Kidney (tissue), 14 donors: ENCODE data around the gene EHBP1. TPM values are rescaled to one million over a fixed set of nuclear protein-coding genes. Genes with fewer than 3 reads are reported as not detected.
A peak's percentile ranks its signal among the peaks of the same experiment; 100 is the strongest.

Experiments used
- DNase-seq, 5 donors: peaks; one replicate each; pipeline ENCODE4 v3.0.0-alpha.2; 2013 to 2020
- FAIRE-seq: peaks from 2 replicates; lab custom pipeline; 2012; peaks lifted over from hg19 to GRCh38; lab: Jason Lieb, UNC
- H3K27ac ChIP-seq, 2 donors: one replicate each; pipeline ENCODE4 v1.7.0; 2013; ENCODE audit warnings: low read depth in 2 of 2, low read length in 2 of 2, inconsistent platforms in 1 of 2
- H3K27me3 ChIP-seq: one replicate; pipeline ENCODE4 v1.7.1; 2013; ENCODE audit warnings: low read length, inconsistent platforms; ENCODE audit not compliant: control insufficient read depth, insufficient read depth
- H3K36me3 ChIP-seq, 3 donors: one replicate each; pipeline versions ENCODE4 v1.7.0 to v1.7.1; 2013; ENCODE audit warnings: low read length in 3 of 3, control low read depth in 1 of 3, inconsistent platforms in 1 of 3; ENCODE audit not compliant: insufficient read depth in 3 of 3, control insufficient read depth in 2 of 3
- H3K4me1 ChIP-seq, 3 donors: one replicate each; pipeline versions ENCODE4 v1.7.0 to v1.7.1; 2013; ENCODE audit warnings: low read length in 3 of 3, inconsistent platforms in 1 of 3, low read depth in 1 of 3; ENCODE audit not compliant: control insufficient read depth in 2 of 3, insufficient read depth in 2 of 3
- H3K4me3 ChIP-seq, 3 donors: one replicate each; pipeline versions ENCODE4 v1.7.0 to v1.8.1; 2013; ENCODE audit warnings: low read length in 3 of 3, control low read depth in 1 of 3, inconsistent platforms in 1 of 3
- H3K9ac ChIP-seq, 3 donors: one replicate each; pipeline versions ENCODE4 v1.7.0 to v1.7.1; 2013; ENCODE audit warnings: low read length in 3 of 3, control low read depth in 1 of 3, inconsistent platforms in 1 of 3
- H3K9me3 ChIP-seq, 3 donors: one replicate each; pipeline versions ENCODE4 v1.7.0 to v1.7.1; 2013; ENCODE audit warnings: low read length in 3 of 3, control low read depth in 1 of 3, inconsistent platforms in 1 of 3; ENCODE audit not compliant: control insufficient read depth in 2 of 3, insufficient read depth in 1 of 3
- CTCF ChIP-seq: IDR thresholded peaks from 3 replicates; pipeline ENCODE4 v1.5.1; 2012; ENCODE audit warnings: mild to moderate bottlenecking, moderate library complexity, borderline replicate concordance; ENCODE audit not compliant: insufficient read depth; ENCODE audit errors: extremely low read depth
- intact Hi-C: fragments of 100-400 bp; cut with DNase I; formaldehyde crosslinking; loops from one replicate; pipeline ENCODE4 v1.11.1; 2022
- polyA plus RNA-seq: library from polyadenylated mRNA; stranded (reverse); fragments of 350-450 nt; fragmentation: Illumina TruSeq; extraction: RNeasy Lipid Tissue Mini Kit (QIAGEN cat#74804); gene quantifications from one replicate; pipeline ENCODE4 v1.2.3, GENCODE V29; 2014; ENCODE audit warnings: low read depth, low replicate concordance; ENCODE audit not compliant: insufficient read depth
- total RNA-seq: library from RNA; stranded (reverse); fragmentation: NEBNext Ultra II Directional; extraction: Animal tissue kit (Norgen Biotek cat#: 25700); gene quantifications from one replicate; pipeline ENCODE4 v1.2.1, GENCODE V29; 2021
- donor health status: control.
- donor health status: control.
- donor health status: control.
- donor health status: control.
- donor health status: control.
- donor health status: DM: yes; HTN: yes; CAD: no.
- donor health status: Normal renal cell carcinoma (clear cell type).

EHBP1 gene
- total and polyA plus RNA-seq, 2 donors from 2014 or later = 12.5 to 42.7 TPM

DNA sequence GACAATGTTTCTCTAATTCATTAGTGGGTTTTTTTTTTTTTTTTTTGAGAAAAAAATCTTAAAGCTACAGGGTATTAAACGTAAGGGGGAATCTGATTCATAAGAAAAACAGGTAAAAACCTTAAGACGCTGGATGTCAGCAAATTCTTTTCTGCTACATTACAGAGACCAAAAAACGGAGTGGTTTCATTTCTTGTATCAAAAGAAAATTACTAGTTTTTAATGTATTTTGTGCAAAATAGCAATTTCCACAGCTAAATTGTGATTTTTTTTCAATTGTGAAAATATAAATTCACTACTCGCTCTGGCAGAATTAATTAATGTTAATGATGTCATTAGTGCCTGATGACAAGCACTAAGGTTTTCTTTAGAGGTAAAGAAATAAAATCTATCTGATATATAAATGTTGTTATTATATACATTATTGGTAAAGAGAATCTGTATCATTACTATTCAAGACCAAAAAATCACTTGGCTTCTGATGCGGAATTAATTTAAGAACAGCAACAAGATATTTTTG, 355.0 kb downstream of the EHBP1 start:
- Histone ChIP-seq H3K36me3 (no peaks in the 10 kb centered on the region), H3K27ac (no peak overlapping the region), H3K9ac (no peak overlapping the region), H3K4me3 (no peak overlapping the region), H3K4me1 (peaks cover 0 to 12% (median 0%) of the 10 kb centered on the region in 3 donors), H3K27me3 (peaks cover 79% of the 10 kb centered on the region), H3K9me3 (peaks cover 0 to 2% (median 0%) of the 10 kb centered on the region in 3 donors)
- TF ChIP-seq CTCF = no peak
- DNase-seq = peak in 1 of 5 donors; percentile 44
- intact Hi-C loops = no loop called here
- no peak for FAIRE-seq

DNA sequence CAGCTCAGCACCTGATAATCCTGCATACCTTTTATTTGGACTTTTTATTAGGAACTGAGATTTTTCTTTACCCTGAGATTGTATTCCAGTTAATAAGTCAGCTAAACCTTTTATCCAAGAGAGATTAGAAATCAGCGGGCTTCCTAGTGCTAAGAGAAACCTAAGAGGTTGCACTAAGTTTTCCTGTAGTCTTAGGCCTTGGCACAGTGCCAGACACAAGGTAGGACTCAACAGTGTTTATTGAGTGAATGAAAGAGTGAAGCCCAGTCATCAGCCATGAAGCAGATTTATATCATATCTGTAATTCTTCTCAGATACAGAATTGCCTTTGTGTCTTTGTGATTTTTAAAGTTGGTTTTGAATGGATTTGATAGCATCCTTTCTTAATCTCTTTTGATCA, 358.7 kb downstream of the EHBP1 start:
- no peak for TF ChIP-seq CTCF
- FAIRE-seq (no peak), DNase-seq (no peak)
- no peak overlapping the region for H3K27ac ChIP-seq
- H3K27me3 ChIP-seq = peaks cover 69% of the 10 kb centered on the region
- H3K9ac ChIP-seq = no peak overlapping the region
- peaks cover 0 to under 1% (median 0%) of the 10 kb centered on the region in 3 donors for H3K4me1 ChIP-seq
- no peaks in the 10 kb centered on the region for H3K36me3 ChIP-seq
- intact Hi-C loops = no loop called here
- no peak overlapping the region for H3K4me3 ChIP-seq
- H3K9me3 ChIP-seq = peaks cover 0 to 2% (median 0%) of the 10 kb centered on the region in 3 donors

- no peak overlapping the region for H3K27ac ChIP-seq
- H3K4me3 ChIP-seq = no peak overlapping the region
- H3K9ac ChIP-seq = no peak overlapping the region
- DNase-seq = no peak
- H3K9me3 ChIP-seq = peaks cover 0 to 2% (median 0%) of the 10 kb centered on the region in 3 donors
- intact Hi-C loops = no loop called here
- no peak for TF ChIP-seq CTCF
- H3K4me1 ChIP-seq = no peaks in the 10 kb centered on the region
- peaks cover 67% of the 10 kb centered on the region for H3K27me3 ChIP-seq
- H3K36me3 ChIP-seq = no peaks in the 10 kb centered on the region
- no peak for FAIRE-seq
Measured at GRCh38 chr2:63064661-63065060, 359.1 kb downstream of the EHBP1 start.

DNA sequence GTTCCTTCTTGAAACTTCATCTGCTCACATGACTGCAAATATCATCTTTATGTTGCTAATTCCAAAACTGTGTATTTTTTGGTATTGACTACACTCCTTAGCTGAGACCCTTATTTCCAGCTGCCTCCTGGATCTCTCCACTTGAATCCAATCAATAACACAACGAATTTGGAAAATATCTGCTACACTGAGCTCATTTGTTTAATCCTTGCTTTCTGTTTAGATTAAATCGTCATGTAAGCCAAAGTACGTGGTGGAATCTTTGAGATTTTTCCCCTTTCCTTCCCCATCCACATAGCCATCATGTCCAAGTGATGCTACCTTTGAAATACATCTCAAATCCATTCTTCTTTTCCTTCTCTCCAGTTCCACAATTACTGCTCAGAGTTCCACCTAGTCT, 360.8 kb downstream of the EHBP1 start:
- Histone ChIP-seq H3K9ac (no peak overlapping the region), H3K27ac (no peak overlapping the region), H3K4me1 (no peaks in the 10 kb centered on the region), H3K36me3 (no peaks in the 10 kb centered on the region), H3K9me3 (no peaks in the 10 kb centered on the region), H3K4me3 (no peak overlapping the region), H3K27me3 (peaks cover 52% of the 10 kb centered on the region)
- DNase-seq (no peak), FAIRE-seq (no peak)
- TF ChIP-seq CTCF = no peak
- intact Hi-C loops = no loop called here
